Fibroblast of lung (primary cell): ENCODE measurements around the gene CHRM4.

Experiments
- EZH2 ChIP-seq: IDR thresholded peaks from 2 replicates; pipeline ENCODE4 v1.5.1; 2012; ENCODE audit warnings: low read length, control low read depth, mild to moderate bottlenecking; ENCODE audit errors: missing control alignments
- TF ChIP-seq, protein P1 (sequence below), 2 donors: IDR thresholded peaks in 1 of 2; conservative IDR thresholded peaks in 1 of 2; 1 replicate in 1 of 2; 2 replicates in 1 of 2; pipeline ENCODE4 v1.5.1; 2011 to 2012; ENCODE audit warnings: low read length in 2 of 2, control low read depth in 1 of 2, inconsistent platforms in 1 of 2, low read depth in 1 of 2, mild to moderate bottlenecking in 1 of 2

DNA sequence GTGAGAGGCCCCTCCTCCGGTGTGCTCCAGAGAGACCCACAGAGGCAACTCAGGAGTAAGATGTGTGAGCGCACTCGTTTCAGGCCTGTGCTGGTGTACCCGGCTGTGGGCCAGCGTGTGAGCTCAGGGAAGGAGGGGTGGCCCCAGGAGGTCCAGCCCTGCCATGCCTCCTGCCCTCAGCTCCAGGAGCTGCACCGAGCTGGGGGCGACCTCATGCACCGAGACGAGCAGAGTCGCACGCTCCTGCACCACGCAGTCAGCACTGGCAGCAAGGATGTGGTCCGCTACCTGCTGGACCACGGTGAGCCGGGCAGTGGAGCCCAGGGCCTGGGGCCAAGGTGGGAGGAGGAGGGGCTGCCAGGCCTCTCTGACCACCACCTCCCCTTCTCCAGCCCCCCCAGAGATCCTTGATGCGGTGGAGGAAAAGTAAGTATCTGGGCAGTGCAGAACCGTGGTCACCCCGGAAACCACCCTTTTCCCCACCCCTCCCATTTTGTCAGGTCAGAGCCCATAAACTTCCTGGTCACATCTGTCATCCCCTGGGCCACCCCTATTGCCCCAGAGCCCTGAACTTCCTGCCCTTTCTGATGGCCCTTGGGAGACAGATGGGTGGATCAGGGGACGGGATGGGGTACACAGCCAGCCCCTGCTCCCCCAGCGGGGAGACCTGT is 12.6 kb downstream of the CHRM4 start:
- TF ChIP-seq, protein P1, sequence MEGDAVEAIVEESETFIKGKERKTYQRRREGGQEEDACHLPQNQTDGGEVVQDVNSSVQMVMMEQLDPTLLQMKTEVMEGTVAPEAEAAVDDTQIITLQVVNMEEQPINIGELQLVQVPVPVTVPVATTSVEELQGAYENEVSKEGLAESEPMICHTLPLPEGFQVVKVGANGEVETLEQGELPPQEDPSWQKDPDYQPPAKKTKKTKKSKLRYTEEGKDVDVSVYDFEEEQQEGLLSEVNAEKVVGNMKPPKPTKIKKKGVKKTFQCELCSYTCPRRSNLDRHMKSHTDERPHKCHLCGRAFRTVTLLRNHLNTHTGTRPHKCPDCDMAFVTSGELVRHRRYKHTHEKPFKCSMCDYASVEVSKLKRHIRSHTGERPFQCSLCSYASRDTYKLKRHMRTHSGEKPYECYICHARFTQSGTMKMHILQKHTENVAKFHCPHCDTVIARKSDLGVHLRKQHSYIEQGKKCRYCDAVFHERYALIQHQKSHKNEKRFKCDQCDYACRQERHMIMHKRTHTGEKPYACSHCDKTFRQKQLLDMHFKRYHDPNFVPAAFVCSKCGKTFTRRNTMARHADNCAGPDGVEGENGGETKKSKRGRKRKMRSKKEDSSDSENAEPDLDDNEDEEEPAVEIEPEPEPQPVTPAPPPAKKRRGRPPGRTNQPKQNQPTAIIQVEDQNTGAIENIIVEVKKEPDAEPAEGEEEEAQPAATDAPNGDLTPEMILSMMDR (conservative IDR thresholded peaks at IDR 0.05 in 1 of 2, IDR thresholded peaks at IDR 0.05 in 1 of 2; ENCODE audit: low read depth in 1 of 2, low read length in 2 of 2), result no peak
- no peak for TF ChIP-seq EZH2
